Transverse colon (tissue), 4 donors: Measurements from ENCODE around the gene TMEM269. TPM values are rescaled to one million over a fixed set of nuclear protein-coding genes. Genes with fewer than 3 reads are reported as not detected.
"Not testable (repeated sequence)": the region's sequence is repeated elsewhere in the genome, so short reads cannot be mapped to it uniquely, and the experiment has no call there.

Source experiments
- DNase-seq: peaks from one replicate; pipeline ENCODE4 v3.0.0-alpha.2; 2019
- H3K27ac ChIP-seq, 4 donors: fragments of 200-600 bp; sonication (generic); 2 replicates each; pipeline ENCODE4 v1.5.1; 2016 to 2018; ENCODE audit warnings: inconsistent platforms in 4 of 4
- H3K27me3 ChIP-seq: fragments of 200-600 bp; sonication (generic); 2 replicates; pipeline ENCODE4 v1.5.1; 2017; ENCODE audit warnings: inconsistent platforms
- H3K36me3 ChIP-seq, 4 donors: fragments of 200-600 bp; sonication (generic); 2 replicates each; pipeline ENCODE4 v1.5.1; 2017 to 2019; ENCODE audit warnings: inconsistent platforms in 4 of 4
- H3K4me1 ChIP-seq, 4 donors: fragments of 200-600 bp; sonication (generic); 2 replicates each; pipeline ENCODE4 v1.5.1; 2017 to 2020; ENCODE audit warnings: inconsistent platforms in 4 of 4
- H3K4me3 ChIP-seq, 4 donors: fragments of 200-600 bp; sonication (generic); 1 replicate in 1 of 4; 2 replicates in 3 of 4; pipeline versions ENCODE4 v1.5.1 to v1.6.1; 2017 to 2019; ENCODE audit warnings: inconsistent platforms in 4 of 4
- H3K9me3 ChIP-seq, 2 donors: fragments of 200-600 bp; sonication (generic); 2 replicates each; pipeline ENCODE4 v1.5.1; 2017 to 2019; ENCODE audit warnings: inconsistent platforms in 2 of 2
- CTCF ChIP-seq, 5 experiments: fragments of 200-600 bp in 3 of 5; fragments of 450-650 bp in 2 of 5; sonication (generic) in 3 of 5; IDR thresholded peaks; 1 replicate in 2 of 5; 2 replicates in 3 of 5; pipeline ENCODE4 v1.5.1; 2016 to 2017; ENCODE audit warnings: antibody characterized with exemption in 5 of 5, inconsistent platforms in 3 of 5, mild to moderate bottlenecking in 2 of 5, moderate library complexity in 1 of 5
- EP300 ChIP-seq: sonication (generic); formaldehyde crosslinking; IDR thresholded peaks from one replicate; pipeline ENCODE4 v1.6.1; 2017; ENCODE audit warnings: antibody characterized with exemption, low read depth
- POLR2A ChIP-seq: fragments of 450-650 bp; IDR thresholded peaks from one replicate; pipeline ENCODE4 v1.6.1; 2016; ENCODE audit warnings: antibody characterized with exemption, mild to moderate bottlenecking, moderate library complexity
- POLR2AphosphoS5 ChIP-seq, 3 donors: sonication (generic); formaldehyde crosslinking; IDR thresholded peaks; one replicate each; pipeline ENCODE4 v1.6.1; 2016; ENCODE audit warnings: antibody characterized with exemption in 3 of 3
- WGBS, 2 donors: methylation state at CpG; one replicate each; pipeline ENCODE4 v1.1.5; 2018; ENCODE audit warnings: low coverage in 1 of 2; 5-methylcytosine and 5-hydroxymethylcytosine counted together
- in situ Hi-C, 4 donors: fragments of 200-750 bp; cut with MboI; loops; one replicate each; pipeline versions ENCODE4 v1.15.0 to v1.15.1; 2017; ENCODE audit warnings: low sequenced_read_pairs in 3 of 4, low pct_ligation_motif_present in 1 of 4, low pct_unique_long_range_greater_than_20kb in 1 of 4
- intact Hi-C: fragments of 100-400 bp; cut with DNase I; formaldehyde crosslinking; loops from one replicate; pipeline ENCODE4 v1.15.1; 2023; ENCODE audit warnings: low total_unique reads
- total RNA-seq, 4 donors: library from RNA; depleted of rRNA; stranded (reverse); fragments of >200 nt; gene quantifications; one replicate each; pipeline ENCODE4 v1.1.0, GENCODE V29; 2016

The TMEM269 gene
- total RNA-seq, 4 donors from 2014 or later = 0.37 TPM; not detected in 3

GRCh38 chr1:42748461-42749410 is 36.1 kb upstream of the TMEM269 start:
- DNase-seq = no peak
- Histone ChIP-seq H3K27me3 (no peaks in the 10 kb centered on the region), H3K4me3 (no peak overlapping the region), H3K27ac (no peak overlapping the region), H3K9me3 (no peaks in the 10 kb centered on the region), H3K4me1 (no peaks in the 10 kb centered on the region), H3K36me3 (peaks cover 0 to 7% (median 2%) of the 10 kb centered on the region in 4 donors)
- intact Hi-C loops (loop anchor here (10.0 kb wide), 1 partner anchor 54 kb away; no protein-coding TSS in a partner anchor), in situ Hi-C loops (loop anchor here in 3 of 4 donors (5.0 to 25.0 kb wide), 5 partner anchors 161 to 611 kb away; partner anchors contain the start of gene FOXJ3 (in 1 of the 3))
- TF ChIP-seq EP300 = no peak
- no peak for TF ChIP-seq CTCF (IDR thresholded peaks at IDR 0.05)
- no peak for TF ChIP-seq POLR2AphosphoS5 (IDR thresholded peaks at IDR 0.05)
- TF ChIP-seq POLR2A = no peak
- WGBS, 2 donors = 76 to 80% methylated on average over 12 to 14 of the region's 14 CpGs

- H3K9me3 ChIP-seq = no peaks in the 10 kb centered on the region
- peaks cover 0 to 16% (median 2%) of the 10 kb centered on the region in 4 donors for H3K36me3 ChIP-seq
- H3K4me1 ChIP-seq = no peaks in the 10 kb centered on the region
- no peaks in the 10 kb centered on the region for H3K27me3 ChIP-seq
- intact Hi-C loops (no loop called here), in situ Hi-C loops (loop anchor here in 2 of 4 donors (25.0 kb wide), 1 partner anchor 413 kb away; the partner anchor contains the start of gene FOXJ3 (in 2 of the 2))
- TF ChIP-seq CTCF (IDR thresholded peaks at IDR 0.05) = no peak
- TF ChIP-seq POLR2A = no peak
- TF ChIP-seq EP300 = no peak
- TF ChIP-seq POLR2AphosphoS5 (IDR thresholded peaks at IDR 0.05) = no peak
- WGBS, 2 donors = 98% methylated on average over 12 of the region's 12 CpGs; no CpG with 5 or more reads in 1 of the 2 donors
- no peak for DNase-seq
- no peak overlapping the region for H3K4me3 ChIP-seq
- no peak overlapping the region for H3K27ac ChIP-seq
Measured at GRCh38 chr1:42750041-42750440, 34.8 kb upstream of the TMEM269 start.

- H3K4me1 ChIP-seq, H3K4me3 ChIP-seq, H3K27ac ChIP-seq, H3K27me3 ChIP-seq, intact Hi-C loops, DNase-seq, H3K9me3 ChIP-seq: not testable (repeated sequence)
- peaks cover 0 to 16% (median 2%) of the 10 kb centered on the region in 4 donors for H3K36me3 ChIP-seq
- in situ Hi-C loops = loop anchor here in 2 of 4 donors (25.0 kb wide), 1 partner anchor 414 kb away; the partner anchor contains the start of gene FOXJ3 (in 2 of the 2)
- WGBS, 2 donors = 97 to 100% methylated on average over 4 to 8 of the region's 8 CpGs
Measured at GRCh38 chr1:42751511-42752070, 33.2 kb upstream of the TMEM269 start.

- 93% methylated on average over 6 of the region's 6 CpGs; no CpG with 5 or more reads in 1 of the 2 donors for WGBS, 2 donors
- Histone ChIP-seq H3K27ac (no peak overlapping the region), H3K27me3 (no peaks in the 10 kb centered on the region), H3K9me3 (no peaks in the 10 kb centered on the region), H3K4me3 (no peak overlapping the region), H3K36me3 (peaks cover 0 to 16% (median 2%) of the 10 kb centered on the region in 4 donors), H3K4me1 (no peaks in the 10 kb centered on the region)
- no peak for TF ChIP-seq POLR2A
- in situ Hi-C loops = loop anchor here in 2 of 4 donors (25.0 kb wide), 1 partner anchor 415 kb away; the partner anchor contains the start of gene FOXJ3 (in 2 of the 2)
- DNase-seq = no peak
- intact Hi-C loops = no loop called here
Measured at GRCh38 chr1:42752284-42752683, 32.5 kb upstream of the TMEM269 start.

- intact Hi-C loops = no loop called here
- H3K36me3 ChIP-seq = peaks cover 0 to 16% (median 2%) of the 10 kb centered on the region in 4 donors
Measured at GRCh38 chr1:42753070-42753469, 31.7 kb upstream of the TMEM269 start.

More at GRCh38 chr1:42753070-42753469, 31.7 kb upstream of the TMEM269 start:
- Histone ChIP-seq H3K4me1 (no peaks in the 10 kb centered on the region), H3K27me3 (no peaks in the 10 kb centered on the region), H3K4me3 (no peak overlapping the region), H3K27ac (no peak overlapping the region), H3K9me3 (no peaks in the 10 kb centered on the region)
- TF ChIP-seq EP300 (no peak), POLR2AphosphoS5 (IDR thresholded peaks at IDR 0.05) (no peak), CTCF (IDR thresholded peaks at IDR 0.05) (no peak), POLR2A (no peak)
- DNase-seq = no peak
- in situ Hi-C loops = loop anchor here in 2 of 4 donors (25.0 kb wide), 1 partner anchor 416 kb away; the partner anchor contains the start of gene FOXJ3 (in 2 of the 2)
- WGBS, 2 donors = 86 to 91% methylated on average over 1 of the region's 1 CpG
